Embryonic facial prominence (tissue), 1 donor: ENCODE measurements around the gene ACP4.
"Not testable (repeated sequence)": the region's sequence is repeated elsewhere in the genome, so short reads cannot be mapped to it uniquely, and the experiment has no call there.

Experiments
- DNase-seq: peaks from one replicate; pipeline ENCODE4 v3.0.0-alpha.2; 2016; ENCODE audit errors: extremely low spot score

ACP4 gene

DNA sequence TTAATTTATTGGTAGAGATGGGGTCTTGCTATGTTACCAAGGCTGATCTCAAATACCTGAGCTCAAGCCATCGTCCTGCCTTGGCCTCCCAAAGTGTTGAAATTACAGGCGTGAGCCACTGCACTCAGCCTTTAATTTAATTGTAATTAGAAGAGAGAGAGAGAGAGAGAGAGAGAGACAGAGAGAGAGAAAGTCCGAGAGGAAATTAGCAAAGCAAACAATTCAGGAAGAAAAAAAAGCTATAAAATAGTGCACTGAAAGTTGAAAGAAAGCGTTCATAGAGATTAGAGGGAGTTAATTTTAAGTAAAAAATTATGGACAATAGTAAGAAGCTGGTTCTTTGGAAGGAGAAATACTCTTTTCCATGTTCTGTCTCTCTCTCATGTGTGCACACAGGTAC, 13.0 kb upstream of the ACP4 start:
- DNase-seq: no peak

DNA sequence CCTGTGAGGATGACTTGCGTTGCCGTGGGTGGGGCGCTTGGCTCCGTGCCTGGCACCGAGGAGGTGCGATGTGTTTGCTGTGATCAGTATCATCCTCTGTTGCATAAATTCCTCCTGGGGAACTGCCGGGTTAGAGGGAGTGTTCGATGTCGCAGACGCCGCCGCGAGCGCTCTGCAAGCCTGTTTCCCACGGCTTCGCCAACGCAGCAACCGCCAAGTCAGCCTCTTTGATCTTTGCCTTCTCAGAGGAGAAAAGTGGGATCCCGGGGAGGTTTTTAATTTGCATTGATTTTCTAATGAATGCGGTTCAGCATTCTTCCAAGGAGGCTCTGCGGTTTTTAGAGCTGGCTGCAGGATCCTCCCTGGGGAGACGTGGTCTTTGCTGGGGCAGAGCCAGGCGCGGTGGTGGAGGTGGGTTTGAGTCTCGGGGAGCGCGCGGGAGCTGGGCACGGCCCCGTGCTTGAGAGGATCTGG, 12.3 kb upstream of the ACP4 start:
- no peak for DNase-seq

GRCh38 chr19:50778906-50779430, 11.2 kb upstream of the ACP4 start:
- no peak for DNase-seq

- no peak for DNase-seq
Measured at GRCh38 chr19:50779504-50780457, 10.4 kb upstream of the ACP4 start.

DNA sequence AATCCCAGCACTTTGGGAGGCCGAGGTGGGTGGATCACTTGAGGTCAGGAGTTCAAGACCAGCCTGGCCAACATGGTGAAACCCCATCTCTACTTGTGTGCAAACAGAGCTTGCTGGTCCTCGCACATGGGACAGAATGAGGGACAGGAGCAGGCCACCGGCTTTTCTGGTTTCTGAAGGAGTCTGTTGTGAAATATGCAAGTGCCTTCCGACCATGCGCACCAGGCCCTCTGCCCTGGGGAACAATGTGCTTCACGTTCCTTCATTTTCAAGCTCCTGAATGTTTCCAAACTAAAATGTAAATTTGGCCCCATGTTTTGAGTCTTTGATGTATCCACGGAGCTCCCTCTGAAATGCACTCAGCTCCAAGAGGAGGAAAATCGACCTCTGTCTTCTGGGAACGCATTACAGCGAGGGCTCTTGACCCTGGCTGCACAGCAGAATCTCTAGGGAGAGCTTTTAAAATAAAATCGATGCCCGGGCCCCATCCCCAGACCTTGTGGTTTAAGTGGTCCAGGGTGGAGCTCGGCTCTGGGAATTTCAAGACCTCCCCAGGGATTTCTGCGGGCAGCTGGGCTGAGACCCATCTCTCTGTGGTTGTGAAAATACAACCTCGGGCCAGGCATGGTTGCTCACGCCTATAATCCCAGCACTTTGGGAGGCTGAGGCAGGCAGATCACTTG, 9.3 kb upstream of the ACP4 start:
- no peak for DNase-seq

- not testable (repeated sequence) for DNase-seq
Measured at GRCh38 chr19:50783848-50784152, 6.4 kb upstream of the ACP4 start.

DNA sequence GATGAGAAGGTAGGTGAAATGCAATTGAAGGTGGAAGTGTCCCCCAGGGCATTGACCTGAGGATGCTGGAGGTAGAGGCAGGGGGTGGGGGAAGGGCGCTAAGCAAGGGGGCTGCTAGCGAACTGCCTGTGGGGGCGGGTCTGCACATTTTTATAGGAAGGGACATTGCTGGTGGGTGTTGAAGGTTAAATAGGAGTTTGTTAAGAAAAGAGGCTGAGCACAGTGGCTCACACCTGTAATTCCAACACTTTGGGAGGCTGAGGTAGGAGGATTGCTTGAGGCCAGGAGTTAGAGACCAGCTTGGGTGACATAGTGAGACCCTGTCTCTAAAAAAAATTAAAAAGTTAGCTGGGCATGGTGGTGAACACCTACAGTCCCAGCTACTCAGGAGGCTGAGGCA, 5.5 kb upstream of the ACP4 start:
- no peak for DNase-seq

GRCh38 chr19:50785329-50785728, 4.9 kb upstream of the ACP4 start:
- no peak for DNase-seq

DNA sequence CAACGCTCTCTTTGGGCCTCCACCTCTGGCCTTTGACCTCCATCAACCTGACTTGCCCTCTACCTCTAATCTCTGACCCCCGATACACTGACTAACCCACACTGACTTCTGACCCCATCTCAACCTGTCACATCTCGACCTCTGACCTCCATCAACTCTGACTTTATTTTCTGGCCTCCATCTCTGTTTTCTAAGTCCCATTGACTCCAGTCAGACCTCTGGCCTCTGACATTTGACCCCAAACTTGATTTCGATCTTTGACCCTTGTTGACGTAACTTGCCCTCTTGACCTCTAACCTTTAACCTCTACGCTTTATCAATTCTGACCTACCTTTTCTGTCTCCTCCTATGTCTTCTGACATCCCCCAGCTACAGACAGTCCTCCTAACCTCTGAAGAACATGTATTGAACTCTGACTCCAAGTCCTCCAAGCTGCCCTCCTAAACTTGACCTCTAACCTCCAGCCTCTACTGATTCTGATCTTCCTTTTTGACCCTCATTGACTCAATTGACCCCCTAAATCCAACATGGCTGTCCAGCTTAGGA, 780 bp downstream of the ACP4 start:
- DNase-seq: no peak

- no peak for DNase-seq
Measured at GRCh38 chr19:50791594-50792271, 1.5 kb downstream of the ACP4 start.

DNA sequence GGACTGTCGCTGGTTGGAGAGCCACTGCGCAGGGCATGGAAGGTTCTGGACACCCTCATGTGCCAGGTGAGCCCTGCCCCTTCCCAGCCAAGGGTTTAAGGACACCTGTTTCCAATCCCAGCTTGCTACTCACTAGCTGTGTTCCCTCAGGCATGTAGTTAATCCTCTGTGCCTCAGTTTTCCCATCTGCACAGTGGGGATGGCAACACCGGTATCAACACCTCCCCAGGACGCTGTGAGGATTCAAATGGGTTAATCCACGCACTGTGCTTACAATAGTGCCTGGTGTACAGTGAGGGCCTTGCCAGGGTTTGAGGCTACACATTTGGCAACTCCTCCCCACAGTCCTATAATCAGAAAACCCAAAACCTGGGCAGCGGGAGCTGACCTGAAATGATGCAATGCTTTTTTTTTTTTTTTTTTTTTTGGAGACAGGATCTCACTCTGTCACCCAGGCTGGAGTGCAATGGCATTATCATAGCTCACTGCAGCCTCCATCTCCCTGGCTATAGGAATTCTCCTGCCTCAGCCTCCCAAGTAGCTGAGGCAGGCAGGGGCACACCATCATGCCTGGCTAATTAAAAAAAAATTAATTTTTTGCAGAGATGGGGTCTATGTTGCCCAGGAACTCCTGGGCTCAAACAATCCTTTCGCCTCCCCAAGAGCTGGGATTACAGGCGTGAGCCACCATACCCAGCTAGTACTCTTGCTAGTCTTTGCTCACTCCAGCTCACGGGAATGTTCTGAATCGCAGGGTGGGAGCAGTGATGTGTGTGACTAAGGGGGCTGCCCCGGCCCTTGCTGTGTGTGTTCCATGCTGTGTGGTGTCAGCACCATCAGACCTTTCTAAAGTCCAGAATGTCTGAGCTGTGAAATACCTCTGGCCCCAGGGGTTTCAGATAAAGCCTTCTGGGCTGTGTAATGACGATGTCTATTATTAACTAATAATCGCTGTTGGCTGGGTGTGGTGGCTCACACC, 2.3 kb downstream of the ACP4 start:
- DNase-seq: no peak

DNA sequence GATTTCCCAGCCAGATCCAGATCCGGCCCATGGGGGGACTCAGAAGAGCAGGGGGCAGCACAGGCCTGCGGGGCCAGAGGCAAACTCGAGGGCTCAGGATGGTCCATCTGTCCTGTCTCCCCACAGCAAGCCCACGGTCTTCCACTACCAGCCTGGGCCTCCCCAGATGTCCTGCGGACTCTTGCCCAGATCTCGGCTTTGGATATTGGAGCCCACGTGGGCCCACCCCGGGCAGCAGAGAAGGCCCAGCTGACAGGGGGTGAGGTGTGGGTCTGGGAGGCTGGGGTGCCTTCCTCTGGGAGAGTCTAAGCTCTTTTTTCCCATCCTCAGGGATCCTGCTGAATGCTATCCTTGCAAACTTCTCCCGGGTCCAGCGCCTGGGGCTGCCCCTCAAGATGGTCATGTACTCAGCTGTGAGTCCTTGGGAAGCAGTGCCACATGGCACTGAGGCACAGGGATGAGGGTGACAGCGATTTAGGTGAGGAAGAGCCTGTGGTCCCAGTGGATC, 3.4 kb downstream of the ACP4 start:
- DNase-seq: no peak

DNA sequence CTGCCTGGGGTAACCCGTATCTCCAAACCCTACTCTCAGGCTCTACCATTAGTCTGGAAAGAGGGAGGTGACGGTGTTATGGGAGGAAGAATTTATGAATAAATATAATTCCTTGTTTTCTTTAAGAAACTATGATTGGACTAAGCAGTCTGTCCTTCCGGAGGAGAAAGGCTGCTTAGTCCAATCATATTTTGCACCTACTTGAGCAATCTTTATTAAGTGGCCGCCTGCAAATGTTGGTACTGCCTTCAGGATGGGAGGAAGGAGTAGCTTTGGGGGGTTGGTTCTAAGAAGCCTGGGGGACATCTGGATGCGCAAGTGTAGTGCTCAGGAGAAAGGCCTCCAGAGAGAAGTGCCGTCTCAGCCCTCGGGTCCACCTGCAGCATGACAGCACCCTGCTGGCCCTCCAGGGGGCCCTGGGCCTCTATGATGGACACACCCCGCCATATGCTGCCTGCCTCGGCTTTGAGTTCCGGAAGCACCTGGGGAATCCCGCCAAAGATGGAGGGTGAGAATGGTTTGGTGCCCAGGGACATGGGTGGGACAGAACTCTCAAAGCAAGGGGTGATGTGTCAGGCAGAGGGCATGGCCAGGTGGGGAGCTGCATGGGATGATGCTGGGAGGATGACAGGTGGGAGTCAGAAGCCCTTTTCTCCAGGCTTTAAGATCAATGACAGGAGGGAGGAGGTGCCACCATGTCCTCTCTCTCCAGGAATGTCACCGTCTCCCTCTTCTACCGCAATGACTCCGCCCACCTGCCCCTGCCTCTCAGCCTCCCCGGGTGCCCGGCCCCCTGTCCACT, 4.1 kb downstream of the ACP4 start:
- DNase-seq: no peak

DNA sequence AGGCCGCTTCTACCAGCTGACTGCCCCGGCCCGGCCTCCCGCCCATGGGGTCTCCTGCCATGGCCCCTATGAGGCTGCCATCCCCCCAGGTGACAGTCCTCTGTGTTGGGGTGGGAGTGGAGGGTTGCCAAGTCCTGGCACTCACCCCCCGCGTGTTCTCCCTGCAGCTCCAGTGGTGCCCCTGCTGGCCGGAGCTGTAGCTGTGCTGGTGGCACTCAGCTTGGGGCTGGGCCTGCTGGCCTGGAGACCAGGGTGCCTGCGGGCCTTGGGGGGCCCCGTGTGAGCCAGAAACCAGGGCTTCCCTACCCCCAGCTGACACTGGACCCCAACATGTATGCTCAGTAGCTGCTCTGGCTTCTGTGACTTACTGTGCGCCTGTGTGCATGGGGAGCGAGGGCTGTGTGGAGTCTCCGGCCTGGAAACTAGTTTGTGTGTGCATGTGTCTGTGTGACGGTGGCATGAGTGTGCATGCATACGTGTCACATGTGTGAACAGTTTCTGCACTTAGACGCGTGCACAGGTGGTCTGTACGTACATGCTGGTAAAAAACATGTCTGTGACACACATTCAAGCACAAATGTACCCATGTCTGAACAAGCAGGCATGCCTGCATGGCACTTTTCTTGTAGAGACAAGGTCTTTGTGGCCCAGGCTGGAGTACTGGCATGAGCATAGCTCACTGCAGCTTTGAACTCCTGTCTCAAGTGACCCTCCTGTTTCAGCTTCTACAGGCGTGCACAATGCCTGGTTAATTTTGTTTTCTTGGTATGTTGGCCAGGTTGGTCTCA, 4.9 kb downstream of the ACP4 start:
- no peak for DNase-seq

GRCh38 chr19:50795664-50796073, 5.5 kb downstream of the ACP4 start:
- DNase-seq: no peak

DNA sequence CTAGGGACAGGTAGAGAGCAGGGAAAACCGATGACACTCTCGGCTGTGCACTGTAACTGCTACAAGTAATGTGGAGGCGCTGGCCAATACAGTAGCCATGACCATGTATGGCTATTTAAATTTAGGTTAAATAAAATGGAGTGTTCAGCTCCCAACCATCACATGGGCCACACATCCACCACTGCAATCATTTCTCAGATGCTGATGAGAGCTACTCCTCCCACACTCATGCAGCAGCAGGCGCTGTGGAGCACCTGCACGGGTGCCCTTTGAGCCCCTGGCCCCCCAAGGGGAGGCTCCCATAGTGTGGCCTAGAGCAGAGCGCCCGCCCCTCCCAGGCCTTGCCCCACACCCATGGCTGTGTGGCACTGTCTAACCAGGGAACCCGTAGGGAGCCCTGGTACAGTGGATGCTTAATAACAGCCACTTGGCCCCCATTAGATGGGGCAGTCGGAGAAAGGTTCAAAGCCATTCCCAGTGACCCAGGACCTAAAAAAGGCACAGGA, 6.0 kb downstream of the ACP4 start:
- DNase-seq: no peak

GRCh38 chr19:50796634-50797428, 6.6 kb downstream of the ACP4 start:
- DNase-seq: no peak

DNA sequence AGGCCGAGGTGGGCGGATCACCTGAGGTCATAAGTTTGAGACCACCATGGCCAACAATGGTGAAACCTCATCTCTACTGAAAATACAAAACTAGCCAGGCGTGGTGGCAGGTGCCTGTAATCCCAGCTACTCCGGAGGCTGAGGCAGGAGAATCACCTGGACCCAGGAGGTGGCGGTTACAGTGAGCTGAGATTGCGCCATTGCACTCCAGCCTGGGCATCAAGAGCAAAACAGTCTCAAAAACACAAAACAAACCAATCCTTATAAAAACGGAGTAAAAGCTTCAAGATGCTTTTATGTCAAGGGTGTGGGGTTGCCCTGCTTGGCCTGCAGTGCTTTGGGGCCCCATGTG, 7.2 kb downstream of the ACP4 start:
- no peak for DNase-seq
